H1 (cell line): Measurements from ENCODE around the gene RAP1GDS1. TPM values are rescaled to one million over a fixed set of nuclear protein-coding genes. Genes with fewer than 3 reads are reported as not detected.

Experiments used
- CTCF ChIA-PET: fragments of 300-600 bp; sonication (Branson Sonifier 250); formaldehyde crosslinking; loops from one replicate; lab custom pipeline; 2021; ENCODE audit not compliant: partially characterized antibody; lab: Charles Lee
- POLR2A ChIA-PET: fragments of 300-600 bp; sonication (Branson Sonifier 250); formaldehyde crosslinking; loops from one replicate; lab custom pipeline; 2021; ENCODE audit warnings: inconsistent platforms; ENCODE audit not compliant: partially characterized antibody; lab: Charles Lee
- DNase-seq, 2 experiments: peaks; one replicate each; pipeline versions ENCODE4 v3.0.0 to v3.0.0-alpha.2; 2010 to 2022; ENCODE audit warnings: low spot score in 2 of 2, low read depth in 1 of 2, mixed read lengths in 1 of 2
- FAIRE-seq: peaks from 2 replicates; lab custom pipeline; 2011; peaks lifted over from hg19 to GRCh38; lab: Jason Lieb, UNC
- H2AFZ ChIP-seq: 2 replicates; pipeline ENCODE4 v1.8.1; 2012; ENCODE audit warnings: low read length, inconsistent platforms
- H2AK5ac ChIP-seq: 2 replicates; pipeline ENCODE4 v1.6.1; 2013; ENCODE audit warnings: low read depth, low read length
- H2BK120ac ChIP-seq: replicated peaks from 2 replicates; pipeline ENCODE3; 2013; ENCODE audit warnings: low read depth, low read length, inconsistent platforms
- H2BK12ac ChIP-seq: 2 replicates; pipeline ENCODE4 v1.6.1; 2013; ENCODE audit warnings: low read depth, low read length
- H2BK15ac ChIP-seq: 2 replicates; pipeline ENCODE4 v1.6.1; 2013; ENCODE audit warnings: low read length
- H2BK20ac ChIP-seq: 2 replicates; pipeline ENCODE4 v1.6.1; 2013; ENCODE audit warnings: low read length
- H2BK5ac ChIP-seq: 2 replicates; pipeline ENCODE4 v1.6.1; 2013; ENCODE audit warnings: low read depth, low read length
- H3K14ac ChIP-seq: 2 replicates; pipeline ENCODE4 v1.6.1; 2013; ENCODE audit warnings: inconsistent platforms; ENCODE audit not compliant: insufficient read length
- H3K18ac ChIP-seq: 2 replicates; pipeline ENCODE4 v1.6.1; 2013; ENCODE audit warnings: low read length; ENCODE audit errors: extremely low read depth
- H3K23ac ChIP-seq: 2 replicates; pipeline ENCODE4 v1.6.1; 2013; ENCODE audit warnings: inconsistent platforms; ENCODE audit not compliant: insufficient read length
- H3K23me2 ChIP-seq: 2 replicates; pipeline ENCODE4 v1.6.1; 2013; ENCODE audit warnings: low read depth, low read length
- H3K27ac ChIP-seq: 2 replicates; pipeline ENCODE4 v1.6.1; 2011; ENCODE audit warnings: low read depth, low read length, inconsistent platforms
- H3K27me3 ChIP-seq, 4 experiments: replicated peaks in 1 of 4; 1 replicate in 1 of 4; 2 replicates in 3 of 4; pipeline versions ENCODE4 v1.6.1 to v1.8.1; 2011 to 2013; ENCODE audit warnings: low read length in 3 of 4, mild to moderate bottlenecking in 3 of 4, inconsistent platforms in 2 of 4, mixed read lengths in 2 of 4, moderate library complexity in 1 of 4; ENCODE audit not compliant: control insufficient read depth in 3 of 4, insufficient read depth in 3 of 4; ENCODE audit errors: extremely low read depth in 1 of 4
- H3K36me3 ChIP-seq, 4 experiments: 2 replicates each; pipeline versions ENCODE4 v1.6.1 to v1.8.1; 2011 to 2013; ENCODE audit warnings: mild to moderate bottlenecking in 4 of 4, low read length in 3 of 4, moderate library complexity in 2 of 4, control low read depth in 1 of 4, inconsistent platforms in 1 of 4; ENCODE audit not compliant: insufficient read depth in 4 of 4, control insufficient read depth in 2 of 4
- H3K4ac ChIP-seq: replicated peaks from 2 replicates; pipeline ENCODE3; 2013; ENCODE audit warnings: low read length, low read depth, mixed read lengths, inconsistent platforms; ENCODE audit not compliant: insufficient read length
- H3K4me1 ChIP-seq, 4 experiments: replicated peaks in 1 of 4; 1 replicate in 1 of 4; 2 replicates in 3 of 4; pipeline versions ENCODE4 v1.6.1 to v1.8.1; 2011 to 2013; ENCODE audit warnings: low read length in 3 of 4, inconsistent platforms in 2 of 4, mixed read lengths in 1 of 4; ENCODE audit not compliant: insufficient read depth in 4 of 4, control insufficient read depth in 3 of 4
- H3K4me2 ChIP-seq, 2 experiments: 2 replicates each; pipeline versions ENCODE4 v1.6.1 to v1.8.1; 2011 to 2013; ENCODE audit warnings: low read depth in 2 of 2, low read length in 2 of 2, control low read depth in 1 of 2, inconsistent platforms in 1 of 2, mild to moderate bottlenecking in 1 of 2; ENCODE audit not compliant: insufficient read depth in 1 of 2
- H3K4me3 ChIP-seq, 4 experiments: fragments of 200-600, 300-600 bp in 1 of 4; sonication (generic), shearing (Covaris generic), sonication (Bioruptor Twin) in 1 of 4; 2 replicates each; pipeline versions ENCODE4 v1.5.1 to v1.8.1; 2011 to 2016; ENCODE audit warnings: low read length in 4 of 4, low read depth in 3 of 4, control low read depth in 2 of 4, inconsistent platforms in 2 of 4, mild to moderate bottlenecking in 2 of 4, mixed read lengths in 1 of 4, moderate library complexity in 1 of 4; ENCODE audit not compliant: insufficient read depth in 2 of 4; ENCODE audit errors: extremely low read depth in 1 of 4
- H3K56ac ChIP-seq: replicated peaks from 2 replicates; pipeline ENCODE3; 2013; ENCODE audit warnings: low read depth, mild to moderate bottlenecking, mixed read lengths, low read length, inconsistent platforms; ENCODE audit not compliant: insufficient read length
- H3K79me1 ChIP-seq: 2 replicates; pipeline ENCODE4 v1.6.1; 2013; ENCODE audit warnings: low read depth, low read length, control low read depth
- H3K79me2 ChIP-seq, 2 experiments: 2 replicates each; pipeline versions ENCODE4 v1.6.1 to v1.8.1; 2012 to 2013; ENCODE audit warnings: low read length in 2 of 2, mild to moderate bottlenecking in 2 of 2, inconsistent platforms in 1 of 2; ENCODE audit not compliant: insufficient read depth in 2 of 2, control insufficient read depth in 1 of 2
- H3K9ac ChIP-seq, 4 experiments: replicated peaks in 1 of 4; 1 replicate in 1 of 4; 2 replicates in 3 of 4; pipeline versions ENCODE4 v1.6.1 to v1.8.1; 2011 to 2013; ENCODE audit warnings: low read depth in 3 of 4, low read length in 3 of 4, control low read depth in 2 of 4, mild to moderate bottlenecking in 2 of 4, moderate library complexity in 2 of 4, inconsistent platforms in 1 of 4; ENCODE audit errors: extremely low read depth in 1 of 4
- H3K9me3 ChIP-seq, 2 experiments: 2 replicates each; pipeline versions ENCODE4 v1.6.1 to v1.8.1; 2012 to 2013; ENCODE audit warnings: mild to moderate bottlenecking in 2 of 2, moderate library complexity in 2 of 2, control low read depth in 1 of 2, inconsistent platforms in 1 of 2, low read depth in 1 of 2, low read length in 1 of 2, mixed read lengths in 1 of 2; ENCODE audit not compliant: insufficient read depth in 2 of 2
- H4K20me1 ChIP-seq, 2 experiments: replicated peaks in 1 of 2; 2 replicates each; pipeline versions ENCODE3 to v1.8.1; 2011 to 2013; ENCODE audit warnings: inconsistent platforms in 2 of 2, low read length in 2 of 2, mild to moderate bottlenecking in 1 of 2; ENCODE audit not compliant: insufficient read depth in 2 of 2, control insufficient read depth in 1 of 2
- H4K5ac ChIP-seq: 2 replicates; pipeline ENCODE4 v1.6.1; 2013; ENCODE audit warnings: low read length, low read depth, mixed read lengths, inconsistent platforms; ENCODE audit not compliant: insufficient read length
- H4K8ac ChIP-seq: 2 replicates; pipeline ENCODE4 v1.8.0; 2013; ENCODE audit warnings: mild to moderate bottlenecking, moderate library complexity, low read length, inconsistent platforms; ENCODE audit not compliant: insufficient read depth; ENCODE audit errors: extremely low read depth
- H4K91ac ChIP-seq: replicated peaks from 2 replicates; pipeline ENCODE3; 2013; ENCODE audit warnings: low read length, mixed read lengths, inconsistent platforms; ENCODE audit not compliant: insufficient read length
- ATF3 ChIP-seq: IDR thresholded peaks from 2 replicates; pipeline ENCODE4 v1.6.1; 2011; ENCODE audit warnings: low read depth, mild to moderate bottlenecking, low read length; ENCODE audit not compliant: insufficient read depth
- CBX8 ChIP-seq: fragments of 300-800, 300-1000 bp; sonication (generic); IDR thresholded peaks from 2 replicates; pipeline ENCODE4 v1.7.1; 2016; ENCODE audit warnings: low read depth, low read length, borderline replicate concordance
- CTBP2 ChIP-seq: IDR thresholded peaks from 2 replicates; pipeline ENCODE4 v1.7.0; 2011; ENCODE audit warnings: borderline replicate concordance, mild to moderate bottlenecking, moderate library complexity, mixed read lengths, low read length; ENCODE audit not compliant: insufficient read depth, insufficient read length
- EP300 ChIP-seq, 2 experiments: IDR thresholded peaks; 1 replicate in 1 of 2; 2 replicates in 1 of 2; pipeline ENCODE4 v1.6.1; 2011 to 2012; ENCODE audit warnings: low read depth in 2 of 2, low read length in 2 of 2, mild to moderate bottlenecking in 2 of 2, borderline replicate concordance in 1 of 2, inconsistent platforms in 1 of 2, moderate library complexity in 1 of 2
- GABPA ChIP-seq: IDR thresholded peaks from 2 replicates; pipeline ENCODE4 v1.6.1; 2011; ENCODE audit warnings: mild to moderate bottlenecking, low read length, moderate library complexity, borderline replicate concordance; ENCODE audit not compliant: insufficient read depth
- POU5F1 ChIP-seq: IDR thresholded peaks from 2 replicates; pipeline ENCODE4 v1.6.1; 2011; ENCODE audit warnings: low read depth, mild to moderate bottlenecking, low read length, moderate library complexity
- RBBP5 ChIP-seq: IDR thresholded peaks from 2 replicates; pipeline ENCODE4 v1.7.1; 2012; ENCODE audit warnings: low read depth, mild to moderate bottlenecking, inconsistent platforms, low read length, moderate library complexity, borderline replicate concordance
- SIRT6 ChIP-seq: IDR thresholded peaks from one replicate; pipeline ENCODE4 v1.7.1; 2012; ENCODE audit warnings: low read length, inconsistent platforms
- WGBS, 2 experiments: shearing (Covaris generic) in 1 of 2; methylation state at CpG; one replicate each; pipeline versions ENCODE4 v1.1.6 to v1.1.7; 2013 to 2015; ENCODE audit warnings: low lambda C conversion rate in 2 of 2, mixed read lengths in 2 of 2, inconsistent platforms in 1 of 2, low coverage in 1 of 2, missing lambda C conversion rate in 1 of 2; ENCODE audit not compliant: insufficient replicate concordance in 2 of 2, insufficient coverage in 1 of 2, insufficient read length in 1 of 2; ENCODE audit errors: extremely low coverage in 1 of 2, missing lambda C conversion rate in 1 of 2; 5-methylcytosine and 5-hydroxymethylcytosine counted together
- polyA plus RNA-seq, 7 experiments: library from polyadenylated mRNA; depleted of rRNA in 3 of 7; stranded (reverse) in 5 of 7; unstranded in 2 of 7; fragments of >200 nt in 5 of 7; fragments of 200-250 nt in 2 of 7; gene quantifications; 1 replicate in 5 of 7; 2 replicates in 1 of 7; 4 replicates in 1 of 7; pipeline versions ENCODE4 v1.2.1 to v1.2.3, GENCODE V29; 2011 to 2013; ENCODE audit warnings: missing spikeins in 2 of 7, mixed read lengths in 2 of 7
- total RNA-seq: library from RNA; stranded (reverse); fragmentation: NEBNext Ultra II Directional; extraction: Animal tissue kit (Norgen Biotek cat#: 25700); gene quantifications from 2 replicates; pipeline ENCODE4 v1.2.1, GENCODE V29; 2021

The RAP1GDS1 gene
- total and polyA plus RNA-seq, 2 of the 8 experiments (the other 6 are each of a cell fraction or from before 2014, with no cell fraction given) = 12.8 to 31.9 TPM

GRCh38 chr4:98466868-98467599, 205.8 kb downstream of the RAP1GDS1 start:
- Histone ChIP-seq H3K9me3 (no peaks in the 10 kb centered on the region), H3K56ac (no peak overlapping the region), H2AK5ac (no peak overlapping the region), H3K18ac (no peak overlapping the region), H2BK20ac (no peak overlapping the region), H2BK5ac (no peak overlapping the region), H3K27ac (no peak overlapping the region), H2AFZ (peak overlapping the region; percentile 91), H3K23me2 (no peaks in the 10 kb centered on the region), H3K4me2 (peak overlapping the region in 1 of 2 experiments; percentile 5; a peak in 1 of 4 replicates), H3K4ac (no peak overlapping the region), H3K23ac (no peak overlapping the region), H3K27me3 (no peaks in the 10 kb centered on the region), H3K79me1 (no peaks in the 10 kb centered on the region), H3K9ac (no peak overlapping the region), H3K14ac (no peak overlapping the region), H4K20me1 (no peaks in the 10 kb centered on the region), H2BK15ac (no peak overlapping the region), H3K4me1 (peaks cover 0 to 8% (median under 1%) of the 10 kb centered on the region in 4 experiments; a peak in 4 of 7 replicates), H2BK12ac (no peak overlapping the region; the same call in 1 of the 2 replicates), H3K36me3 (0 out of 8 replicates have a peak, but pooled peaks cover 0 to 4% (median 0%) of the 10 kb centered on the region in 4 experiments), H4K8ac (no peak overlapping the region), H4K5ac (no peak overlapping the region), H4K91ac (no peak overlapping the region), H3K4me3 (no peak overlapping the region), H2BK120ac (no peak overlapping the region), H3K79me2 (no peaks in the 10 kb centered on the region)
- ChIA-PET POLR2A (interaction anchor here (0.9 to 1.7 kb wide), 6 partner anchors 18 to 621 kb away, joined by 3 to 6 read pairs (median 3); partner anchors contain the start of genes ADH5 and TSPAN5), CTCF (interaction anchor here (0.5 to 2.8 kb wide), 54 partner anchors 8 to 938 kb away, joined by 3 to 13 read pairs (median 4); partner anchors contain the start of genes STPG2 and TSPAN5)
- DNase-seq (peak in 1 of 2 experiments; percentile 28), FAIRE-seq (no peak)
- WGBS, 2 experiments = 65% methylated on average over 8 of the region's 8 CpGs; no CpG with 5 or more reads in 1 of the 2 experiments
- no peak for TF ChIP-seq CBX8
- TF ChIP-seq EP300 (IDR thresholded peaks at IDR 0.05; ENCODE audit: borderline replicate concordance in 1 of 2, low read depth in 2 of 2, low read length in 2 of 2) = no peak
- no peak for TF ChIP-seq ATF3
- no peak for TF ChIP-seq SIRT6
- TF ChIP-seq RBBP5 = no peak
- TF ChIP-seq POU5F1 = no peak
- no peak for TF ChIP-seq GABPA
- no peak for TF ChIP-seq CTBP2
